NCI-H1092 treated with DMSO at 0.1 percent for 48 hours (cell line): ENCODE data around the gene GTSF1L.
"Not testable (repeated sequence)": the region's sequence is repeated elsewhere in the genome, so short reads cannot be mapped to it uniquely, and the experiment has no call there.

Experiments
- DNase-seq: peaks from one replicate; lab custom pipeline; 2025; lab: John Stamatoyannopoulos, UW

The GTSF1L gene

GRCh38 chr20:43726811-43727338 is at the start of gene GTSF1L:
Gene GTSF1L, minus strand, starts transcription at chr20:43727002. Its CDS starts 308 bp downstream, at chr20:43726694.
- no peak for DNase-seq

- no peak for DNase-seq
Observed at GRCh38 chr20:43774754-43775153, 48.0 kb upstream of the GTSF1L start.

GRCh38 chr20:43771503-43772190 is 44.8 kb upstream of the GTSF1L start:
- DNase-seq = no peak

GRCh38 chr20:43770342-43770741 is 43.5 kb upstream of the GTSF1L start:
- DNase-seq = no peak

- DNase-seq = no peak
Observed at GRCh38 chr20:43767686-43768474, 41.1 kb upstream of the GTSF1L start.

- no peak for DNase-seq
Observed at GRCh38 chr20:43766917-43767316, 40.1 kb upstream of the GTSF1L start.

- peak; percentile 70 for DNase-seq
Observed at GRCh38 chr20:43766385-43766784, 39.6 kb upstream of the GTSF1L start.

- DNase-seq = no peak
Observed at GRCh38 chr20:43765916-43766315, 39.1 kb upstream of the GTSF1L start.

GRCh38 chr20:43762911-43763310 is 36.1 kb upstream of the GTSF1L start:
- no peak for DNase-seq

GRCh38 chr20:43761386-43762340 is 34.9 kb upstream of the GTSF1L start:
- DNase-seq = peak; percentile 46

GRCh38 chr20:43757888-43758287 is 31.1 kb upstream of the GTSF1L start:
- not testable (repeated sequence) for DNase-seq

- no peak for DNase-seq
Observed at GRCh38 chr20:43755851-43756250, 29.0 kb upstream of the GTSF1L start.

GRCh38 chr20:43755390-43755789 is 28.6 kb upstream of the GTSF1L start:
- DNase-seq = no peak

- DNase-seq = no peak
Observed at GRCh38 chr20:43752561-43753301, 25.9 kb upstream of the GTSF1L start.

- DNase-seq = no peak
Observed at GRCh38 chr20:43752051-43752360, 25.2 kb upstream of the GTSF1L start.

- no peak for DNase-seq
Observed at GRCh38 chr20:43751167-43752050, 24.6 kb upstream of the GTSF1L start.

- no peak for DNase-seq
Observed at GRCh38 chr20:43750774-43751166, 24.0 kb upstream of the GTSF1L start.

- peak; percentile 48 for DNase-seq
Observed at GRCh38 chr20:43749734-43750294, 23.0 kb upstream of the GTSF1L start.

GRCh38 chr20:43748274-43748673 is 21.5 kb upstream of the GTSF1L start:
- no peak for DNase-seq
